ENCODE results near the gene SYNE3.

DNA sequence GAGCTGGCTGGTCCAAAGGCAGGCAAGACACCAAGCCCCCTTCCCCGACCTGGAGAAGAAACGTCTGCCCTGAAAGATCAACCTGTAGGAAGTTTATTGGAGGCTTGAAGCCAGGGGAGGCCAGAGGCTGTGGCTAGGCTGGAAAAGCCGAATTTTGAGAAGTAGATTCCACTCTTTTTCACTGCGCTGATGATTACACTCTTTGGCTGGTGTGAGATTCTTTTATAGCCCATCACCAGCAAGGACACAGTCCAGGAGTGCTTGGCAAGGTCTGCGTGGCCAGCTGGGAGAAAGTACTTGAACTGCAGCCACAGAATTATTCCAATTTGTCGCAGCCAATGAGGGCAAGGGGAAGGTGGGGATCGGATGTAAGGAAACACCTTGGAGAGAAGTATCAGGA, 45.0 kb downstream of the SYNE3 start:
- TF ChIP-seq, protein P1, sequence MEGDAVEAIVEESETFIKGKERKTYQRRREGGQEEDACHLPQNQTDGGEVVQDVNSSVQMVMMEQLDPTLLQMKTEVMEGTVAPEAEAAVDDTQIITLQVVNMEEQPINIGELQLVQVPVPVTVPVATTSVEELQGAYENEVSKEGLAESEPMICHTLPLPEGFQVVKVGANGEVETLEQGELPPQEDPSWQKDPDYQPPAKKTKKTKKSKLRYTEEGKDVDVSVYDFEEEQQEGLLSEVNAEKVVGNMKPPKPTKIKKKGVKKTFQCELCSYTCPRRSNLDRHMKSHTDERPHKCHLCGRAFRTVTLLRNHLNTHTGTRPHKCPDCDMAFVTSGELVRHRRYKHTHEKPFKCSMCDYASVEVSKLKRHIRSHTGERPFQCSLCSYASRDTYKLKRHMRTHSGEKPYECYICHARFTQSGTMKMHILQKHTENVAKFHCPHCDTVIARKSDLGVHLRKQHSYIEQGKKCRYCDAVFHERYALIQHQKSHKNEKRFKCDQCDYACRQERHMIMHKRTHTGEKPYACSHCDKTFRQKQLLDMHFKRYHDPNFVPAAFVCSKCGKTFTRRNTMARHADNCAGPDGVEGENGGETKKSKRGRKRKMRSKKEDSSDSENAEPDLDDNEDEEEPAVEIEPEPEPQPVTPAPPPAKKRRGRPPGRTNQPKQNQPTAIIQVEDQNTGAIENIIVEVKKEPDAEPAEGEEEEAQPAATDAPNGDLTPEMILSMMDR (IDR thresholded peaks at IDR 0.05) = no peak
- TF ChIP-seq POLR2A (IDR thresholded peaks at IDR 0.05) = no peak
